HepG2 (cell line): ENCODE results near the gene LINC00237. TPM values are rescaled to one million over a fixed set of nuclear protein-coding genes. Genes with fewer than 3 reads are reported as not detected.
A peak's percentile ranks its signal among the peaks of the same experiment; 100 is the strongest.

ENCODE experiments used
- ARNT2 ChIP-seq: sonication (generic); formaldehyde crosslinking; IDR thresholded peaks from 2 replicates; pipeline ENCODE4 v1.8.0; 2022; ENCODE audit warnings: mild to moderate bottlenecking, low read depth, missing genetic modification reagents, moderate library complexity
- EZH2 ChIP-seq: conservative IDR thresholded peaks from 2 replicates; pipeline ENCODE4 v1.6.1; 2012; ENCODE audit warnings: mild to moderate bottlenecking, low read depth, low read length, moderate library complexity
- FLYWCH1 ChIP-seq: sonication (generic); formaldehyde crosslinking; IDR thresholded peaks from 2 replicates; pipeline ENCODE4 v1.8.1; 2023; ENCODE audit warnings: mild to moderate bottlenecking, missing genetic modification reagents
- HOXD1 ChIP-seq: sonication (generic); formaldehyde crosslinking; IDR thresholded peaks from 2 replicates; pipeline ENCODE4 v1.5.0; 2020; ENCODE audit warnings: missing genetic modification reagents
- IKZF4 ChIP-seq: sonication (generic); formaldehyde crosslinking; IDR thresholded peaks from 2 replicates; pipeline ENCODE4 v1.5.1; 2020; ENCODE audit warnings: borderline replicate concordance, mild to moderate bottlenecking, low read depth, missing genetic modification reagents; ENCODE audit errors: not compliant biosample characterization
- KMT2B ChIP-seq: IDR thresholded peaks from 2 replicates; pipeline ENCODE4 v1.6.1; 2016; ENCODE audit warnings: missing genetic modification reagents, missing compliant biosample characterization
- MATR3 ChIP-seq: sonication (generic); formaldehyde crosslinking; IDR thresholded peaks from 2 replicates; pipeline ENCODE4 v1.4.0; 2020; ENCODE audit warnings: missing genetic modification reagents
- MED1 ChIP-seq: sonication (generic); formaldehyde crosslinking; IDR thresholded peaks from 2 replicates; pipeline ENCODE4 v1.4.0; 2020; ENCODE audit warnings: missing genetic modification reagents
- MYNN ChIP-seq: sonication (generic); formaldehyde crosslinking; IDR thresholded peaks from 2 replicates; pipeline ENCODE4 v1.4.0; 2020; ENCODE audit warnings: mild to moderate bottlenecking, low read depth, missing genetic modification reagents
- NRL ChIP-seq: sonication (generic); formaldehyde crosslinking; IDR thresholded peaks from 2 replicates; pipeline ENCODE4 v1.5.0; 2020; ENCODE audit warnings: missing genetic modification reagents, mild to moderate bottlenecking, moderate library complexity, borderline replicate concordance
- POLR2G ChIP-seq: fragments of 200-400 bp; formaldehyde crosslinking; IDR thresholded peaks from 2 replicates; pipeline ENCODE4 v1.6.1; 2018; ENCODE audit warnings: mild to moderate bottlenecking, low read depth, low read length, moderate library complexity
- RBM22 ChIP-seq: fragments of 200-400 bp; formaldehyde crosslinking; optimal IDR thresholded peaks from 2 replicates; pipeline ENCODE3; 2017; ENCODE audit warnings: mild to moderate bottlenecking, low read length, moderate library complexity
- SMC3 ChIP-seq: IDR thresholded peaks from 2 replicates; pipeline ENCODE4 v1.6.1; 2011; ENCODE audit warnings: low read length, improper control_type of control experiment
- SNAPC2 ChIP-seq: sonication (generic); formaldehyde crosslinking; IDR thresholded peaks from 2 replicates; pipeline ENCODE4 v1.8.1; 2022; ENCODE audit warnings: mild to moderate bottlenecking, missing genetic modification reagents
- TGIF2 ChIP-seq: IDR thresholded peaks from 2 replicates; pipeline ENCODE4 v1.6.1; 2016; ENCODE audit warnings: control low read depth, missing compliant biosample characterization
- TOPORS ChIP-seq: sonication (generic); formaldehyde crosslinking; IDR thresholded peaks from 2 replicates; pipeline ENCODE4 v1.8.0; 2023; ENCODE audit warnings: mild to moderate bottlenecking, missing genetic modification reagents
- ZFAT ChIP-seq: sonication (generic); formaldehyde crosslinking; conservative IDR thresholded peaks from 2 replicates; pipeline ENCODE4 v1.8.1; 2023; ENCODE audit warnings: missing genetic modification reagents, inconsistent platforms
- ZFP1 ChIP-seq: IDR thresholded peaks from 2 replicates; pipeline ENCODE4 v1.6.1; 2016
- ZNF121 ChIP-seq: sonication (generic); formaldehyde crosslinking; IDR thresholded peaks from 2 replicates; pipeline ENCODE4 v1.5.0; 2020; ENCODE audit warnings: mild to moderate bottlenecking, missing genetic modification reagents
- ZNF292 ChIP-seq: sonication (generic); formaldehyde crosslinking; IDR thresholded peaks from 2 replicates; pipeline ENCODE4 v1.8.1; 2022; ENCODE audit warnings: mild to moderate bottlenecking, low read depth, missing genetic modification reagents, borderline replicate concordance
- ZNF44 ChIP-seq: sonication (generic); formaldehyde crosslinking; IDR thresholded peaks from 2 replicates; pipeline ENCODE4 v1.5.1; 2020; ENCODE audit warnings: mild to moderate bottlenecking, missing genetic modification reagents
- polyA plus RNA-seq, 8 experiments: library from polyadenylated mRNA; depleted of rRNA in 3 of 8; stranded (reverse) in 7 of 8; unstranded in 1 of 8; fragments of >200 nt; fragmentation: Illumina TruSeq in 4 of 8; extraction: Trizol in 4 of 8; gene quantifications; 2 replicates each; pipeline versions ENCODE4 v1.2.1 to v1.2.3, GENCODE V29; 2011 to 2016; ENCODE audit warnings: low read depth in 4 of 8, missing spikeins in 1 of 8, mixed read lengths in 1 of 8; ENCODE audit not compliant: insufficient read depth in 1 of 8
- total RNA-seq, 5 experiments: library from RNA; depleted of rRNA; stranded (reverse); fragments of >200 nt; fragmentation: Illumina TruSeq; extraction: Trizol; gene quantifications; 2 replicates each; pipeline ENCODE4 v1.2.3, GENCODE V29; 2016; ENCODE audit warnings: low read depth in 1 of 5
- TF ChIP-seq, protein P1 (sequence below): sonication (generic); formaldehyde crosslinking; conservative IDR thresholded peaks from 2 replicates; pipeline ENCODE4 v1.4.0; 2020; ENCODE audit warnings: missing genetic modification reagents
- TF ChIP-seq, protein P2 (sequence below): sonication (generic); formaldehyde crosslinking; IDR thresholded peaks from 2 replicates; pipeline ENCODE4 v1.4.0; 2020; ENCODE audit warnings: missing genetic modification reagents, mild to moderate bottlenecking, borderline replicate concordance
- TF ChIP-seq, protein P3 (sequence below): sonication (generic); formaldehyde crosslinking; IDR thresholded peaks from 2 replicates; pipeline ENCODE4 v1.5.1; 2020; ENCODE audit warnings: mild to moderate bottlenecking, moderate library complexity, missing genetic modification reagents

The LINC00237 gene
- total and polyA plus RNA-seq, 2 of the 13 experiments (the other 11 are each of a cell fraction or from before 2014, with no cell fraction given) = not detected

DNA sequence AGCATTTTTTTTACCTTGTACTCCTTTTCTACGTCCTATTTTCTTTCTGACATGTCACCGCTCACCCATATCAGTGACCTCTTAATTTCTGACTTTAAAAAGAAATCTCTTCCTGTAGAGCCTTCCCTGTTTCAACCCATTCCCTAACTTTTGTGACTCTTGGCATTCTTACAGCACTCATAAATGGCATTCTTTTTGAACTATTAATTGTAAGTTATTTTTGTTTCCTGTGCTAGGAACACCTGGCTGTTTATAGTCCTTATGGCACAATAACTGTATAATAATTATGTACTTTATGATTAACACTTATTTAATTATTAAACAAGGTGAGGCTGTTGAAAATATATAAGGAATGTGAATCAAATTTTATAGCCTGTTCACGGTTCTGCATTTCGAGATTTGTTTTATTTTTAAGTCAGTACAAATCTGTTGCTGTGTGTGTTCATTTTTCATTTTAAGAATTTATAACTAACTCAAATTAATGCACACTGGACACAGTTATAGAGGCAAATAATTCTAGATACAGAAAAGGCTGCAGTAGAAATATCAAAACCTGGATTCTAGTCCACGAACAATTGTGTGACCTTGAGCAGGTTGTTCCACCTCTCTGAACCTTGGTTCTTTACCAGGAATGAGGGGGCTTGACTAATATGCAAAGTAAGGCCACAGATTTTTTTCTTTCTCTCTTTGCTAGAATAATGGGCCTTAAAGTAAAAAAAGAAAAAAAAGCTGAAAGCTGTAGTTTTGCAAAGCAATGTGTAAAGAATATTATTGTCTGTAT, 21.2 kb upstream of the LINC00237 start (continued):
- TF ChIP-seq, protein P1, sequence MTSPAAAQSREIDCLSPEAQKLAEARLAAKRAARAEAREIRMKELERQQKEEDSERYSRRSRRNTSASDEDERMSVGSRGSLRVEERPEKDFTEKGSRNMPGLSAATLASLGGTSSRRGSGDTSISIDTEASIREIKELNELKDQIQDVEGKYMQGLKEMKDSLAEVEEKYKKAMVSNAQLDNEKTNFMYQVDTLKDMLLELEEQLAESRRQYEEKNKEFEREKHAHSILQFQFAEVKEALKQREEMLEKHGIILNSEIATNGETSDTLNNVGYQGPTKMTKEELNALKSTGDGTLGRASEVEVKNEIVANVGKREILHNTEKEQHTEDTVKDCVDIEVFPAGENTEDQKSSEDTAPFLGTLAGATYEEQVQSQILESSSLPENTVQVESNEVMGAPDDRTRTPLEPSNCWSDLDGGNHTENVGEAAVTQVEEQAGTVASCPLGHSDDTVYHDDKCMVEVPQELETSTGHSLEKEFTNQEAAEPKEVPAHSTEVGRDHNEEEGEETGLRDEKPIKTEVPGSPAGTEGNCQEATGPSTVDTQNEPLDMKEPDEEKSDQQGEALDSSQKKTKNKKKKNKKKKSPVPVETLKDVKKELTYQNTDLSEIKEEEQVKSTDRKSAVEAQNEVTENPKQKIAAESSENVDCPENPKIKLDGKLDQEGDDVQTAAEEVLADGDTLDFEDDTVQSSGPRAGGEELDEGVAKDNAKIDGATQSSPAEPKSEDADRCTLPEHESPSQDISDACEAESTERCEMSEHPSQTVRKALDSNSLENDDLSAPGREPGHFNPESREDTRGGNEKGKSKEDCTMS (CRISPR knock-in tag) = no peak
- peak; percentile 21; the same call in 1 of the 2 replicates for TF ChIP-seq SNAPC2 (CRISPR knock-in tag)
- TF ChIP-seq RBM22 = peak; percentile 94
- no peak for TF ChIP-seq HOXD1
- no peak for TF ChIP-seq ZNF44 (CRISPR knock-in tag)
- TF ChIP-seq MYNN = no peak
- TF ChIP-seq ZFAT (CRISPR knock-in tag) = no peak
- TF ChIP-seq, protein P2, sequence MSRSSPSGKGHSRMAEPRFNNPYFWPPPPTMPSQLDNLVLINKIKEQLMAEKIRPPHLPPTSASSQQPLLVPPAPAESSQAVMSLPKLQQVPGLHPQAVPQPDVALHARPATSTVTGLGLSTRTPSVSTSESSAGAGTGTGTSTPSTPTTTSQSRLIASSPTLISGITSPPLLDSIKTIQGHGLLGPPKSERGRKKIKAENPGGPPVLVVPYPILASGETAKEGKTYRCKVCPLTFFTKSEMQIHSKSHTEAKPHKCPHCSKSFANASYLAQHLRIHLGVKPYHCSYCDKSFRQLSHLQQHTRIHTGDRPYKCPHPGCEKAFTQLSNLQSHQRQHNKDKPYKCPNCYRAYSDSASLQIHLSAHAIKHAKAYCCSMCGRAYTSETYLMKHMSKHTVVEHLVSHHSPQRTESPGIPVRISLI (CRISPR knock-in tag) = no peak
- peak; percentile 33; the same call in 1 of the 2 replicates for TF ChIP-seq KMT2B
- no peak for TF ChIP-seq ARNT2
- no peak for TF ChIP-seq SMC3
- TF ChIP-seq, protein P3, sequence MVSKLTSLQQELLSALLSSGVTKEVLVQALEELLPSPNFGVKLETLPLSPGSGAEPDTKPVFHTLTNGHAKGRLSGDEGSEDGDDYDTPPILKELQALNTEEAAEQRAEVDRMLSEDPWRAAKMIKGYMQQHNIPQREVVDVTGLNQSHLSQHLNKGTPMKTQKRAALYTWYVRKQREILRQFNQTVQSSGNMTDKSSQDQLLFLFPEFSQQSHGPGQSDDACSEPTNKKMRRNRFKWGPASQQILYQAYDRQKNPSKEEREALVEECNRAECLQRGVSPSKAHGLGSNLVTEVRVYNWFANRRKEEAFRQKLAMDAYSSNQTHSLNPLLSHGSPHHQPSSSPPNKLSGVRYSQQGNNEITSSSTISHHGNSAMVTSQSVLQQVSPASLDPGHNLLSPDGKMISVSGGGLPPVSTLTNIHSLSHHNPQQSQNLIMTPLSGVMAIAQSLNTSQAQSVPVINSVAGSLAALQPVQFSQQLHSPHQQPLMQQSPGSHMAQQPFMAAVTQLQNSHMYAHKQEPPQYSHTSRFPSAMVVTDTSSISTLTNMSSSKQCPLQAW (CRISPR knock-in tag) = no peak
- 0 out of 2 replicates have a peak, but pooled peaks have one; percentile 34 for TF ChIP-seq TGIF2 (CRISPR knock-in tag)
- no peak for TF ChIP-seq ZFP1
- TF ChIP-seq ZNF292 (CRISPR knock-in tag) = no peak
- TF ChIP-seq MATR3 (CRISPR knock-in tag) = no peak
- TF ChIP-seq FLYWCH1 (CRISPR knock-in tag) = no peak
- peak; percentile 42; the same call in 1 of the 2 replicates for TF ChIP-seq POLR2G
- TF ChIP-seq IKZF4 (CRISPR knock-in tag) = no peak
- TF ChIP-seq ZNF121 (CRISPR knock-in tag) = no peak
- no peak for TF ChIP-seq EZH2
- no peak for TF ChIP-seq MED1
- no peak for TF ChIP-seq TOPORS
- TF ChIP-seq NRL (CRISPR knock-in tag) = no peak
